T-helper 2 cell treated with Interferon-gamma antibody and Interleukin-4, amounts not matched to agents 100 ng/mL and 5 ng/mL, for 36 hours (primary cell): ENCODE results near the gene GPR108. TPM values are rescaled to one million over a fixed set of nuclear protein-coding genes. Genes with fewer than 3 reads are reported as not detected.

ENCODE experiments used
- intact Hi-C: fragments of 100-400 bp; cut with micrococcal nuclease; formaldehyde crosslinking; loops from one replicate; pipeline ENCODE4 v1.15.1; 2023
- total RNA-seq: library from RNA; stranded (reverse); gene quantifications from 2 replicates; pipeline ENCODE4 v1.2.3, GENCODE V29; 2022

Gene GPR108
- total RNA-seq, 1 donor from 2014 or later: 72.4 TPM

DNA sequence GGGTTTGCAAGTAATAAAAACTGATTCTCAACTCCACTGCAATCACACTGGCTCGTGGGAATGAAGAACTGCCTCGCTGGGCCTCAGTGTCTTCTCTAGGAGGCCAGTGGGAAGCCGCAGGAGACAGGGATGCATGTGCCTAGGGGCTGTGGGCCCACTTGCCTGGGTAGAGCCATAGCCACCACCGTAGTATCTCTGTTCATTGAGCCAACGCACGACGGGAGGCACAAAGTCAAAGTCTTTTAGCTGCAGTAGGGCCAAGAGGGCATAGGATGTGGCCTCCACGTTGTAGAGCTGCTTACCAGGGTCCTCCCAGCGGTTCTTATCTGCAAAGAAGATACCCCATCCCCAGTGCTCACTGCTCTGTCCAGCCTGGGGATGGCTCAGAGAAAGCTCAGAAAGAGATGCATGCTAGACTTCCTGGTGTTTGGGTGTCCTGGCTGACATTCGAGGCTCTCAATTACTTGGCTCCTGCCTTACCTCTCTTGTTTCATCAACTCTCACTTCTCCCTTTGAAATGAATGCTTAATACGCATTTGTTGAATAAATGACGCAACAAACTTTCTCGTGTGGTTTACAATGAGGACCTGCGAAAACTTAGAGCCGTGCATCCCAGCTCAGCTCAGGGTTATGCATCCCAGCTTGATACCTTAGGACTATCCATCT lies 51.3 kb downstream of the GPR108 start:
- intact Hi-C loops: no loop called here

GRCh38 chr19:6685482-6685881 lies 51.9 kb downstream of the GPR108 start:
- intact Hi-C loops: no loop called here

DNA sequence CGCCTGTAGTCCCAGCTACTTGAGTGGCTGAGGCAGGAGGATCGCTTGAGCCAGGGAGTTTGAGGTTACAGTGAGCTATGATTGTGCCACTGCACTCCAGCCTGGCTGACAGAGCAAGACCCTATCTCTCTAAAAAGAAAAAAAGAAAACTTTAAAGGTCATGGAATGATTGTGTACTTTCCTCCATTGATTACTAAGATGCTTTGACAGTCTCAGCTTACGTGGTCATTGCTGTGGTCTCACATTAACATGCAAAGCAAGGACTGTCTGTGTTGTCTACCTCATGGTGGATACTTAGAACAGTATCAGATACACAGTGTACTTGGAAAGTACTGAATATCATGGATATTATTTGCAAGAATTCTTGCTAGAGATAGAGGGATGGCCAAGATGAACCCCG lies 53.4 kb downstream of the GPR108 start:
- intact Hi-C loops: no loop called here

DNA sequence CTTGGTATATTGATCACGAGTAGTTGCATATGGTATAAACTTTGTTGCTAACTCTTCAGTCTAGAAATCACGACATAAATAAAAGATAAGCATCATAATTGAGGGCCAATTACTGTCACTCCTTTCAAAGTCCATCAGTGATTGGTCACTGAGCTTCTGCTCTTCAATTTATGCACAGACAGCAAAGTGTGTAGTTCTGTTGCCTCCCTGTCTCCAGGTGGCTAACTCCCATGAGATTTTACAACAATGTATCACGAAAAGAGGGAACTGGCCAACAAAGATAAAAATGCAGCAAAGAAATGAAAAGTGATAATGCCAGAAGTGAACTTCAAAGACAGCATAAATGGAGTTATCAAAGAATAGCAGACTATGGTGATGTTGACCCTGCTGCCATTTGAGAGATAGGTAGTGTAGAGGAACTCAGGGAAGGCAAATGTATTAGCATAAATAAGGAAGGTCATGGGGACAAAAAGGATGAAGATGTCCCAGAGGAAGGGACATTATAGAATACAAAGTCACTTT lies 54.7 kb downstream of the GPR108 start:
- intact Hi-C loops: no loop called here

- intact Hi-C loops: no loop called here
Observed at GRCh38 chr19:6680141-6680540, 57.2 kb downstream of the GPR108 start.

Other genes with a start within 250 kb of the GPR108 start
- 5.9 and 6.2 TPM in 2 replicates for gene TUBB4A, start 235.3 kb downstream of the GPR108 start, total RNA-seq
- gene TNFSF9, start 206.6 kb downstream of the GPR108 start, total RNA-seq: 1.6 and 2.0 TPM in 2 replicates
- 30.1 and 32.8 TPM in 2 replicates for gene CD70, start 146.4 kb downstream of the GPR108 start, total RNA-seq
- 30.7 TPM in 2 replicates for gene TNFSF14, start 67.4 kb downstream of the GPR108 start, total RNA-seq
- 0.59 and 0.66 TPM in 2 replicates for gene C3, start 16.9 kb downstream of the GPR108 start, total RNA-seq
- gene TRIP10, start 2.1 kb upstream of the GPR108 start, total RNA-seq: 13.7 TPM in 2 replicates
- gene SH2D3A, start 29.9 kb upstream of the GPR108 start, total RNA-seq: 20.8 and 21.0 TPM in 2 replicates
- 108 and 114 TPM in 2 replicates for gene VAV1, start 35.1 kb upstream of the GPR108 start, total RNA-seq
- gene ADGRE1, start 150.0 kb upstream of the GPR108 start, total RNA-seq: 1.8 and 2.0 TPM in 2 replicates